Transverse colon (tissue), 4 donors: ENCODE data around the gene ZC3H7A.

ENCODE experiments used
- POLR2AphosphoS5 ChIP-seq, 3 donors: sonication (generic); formaldehyde crosslinking; IDR thresholded peaks; one replicate each; pipeline ENCODE4 v1.6.1; 2016; ENCODE audit warnings: antibody characterized with exemption in 3 of 3
- TF ChIP-seq, protein P1 (sequence below), 5 experiments: fragments of 200-600 bp in 3 of 5; fragments of 450-650 bp in 2 of 5; sonication (generic) in 3 of 5; IDR thresholded peaks; 1 replicate in 2 of 5; 2 replicates in 3 of 5; pipeline ENCODE4 v1.5.1; 2016 to 2017; ENCODE audit warnings: antibody characterized with exemption in 5 of 5, inconsistent platforms in 3 of 5, mild to moderate bottlenecking in 2 of 5, moderate library complexity in 1 of 5

DNA sequence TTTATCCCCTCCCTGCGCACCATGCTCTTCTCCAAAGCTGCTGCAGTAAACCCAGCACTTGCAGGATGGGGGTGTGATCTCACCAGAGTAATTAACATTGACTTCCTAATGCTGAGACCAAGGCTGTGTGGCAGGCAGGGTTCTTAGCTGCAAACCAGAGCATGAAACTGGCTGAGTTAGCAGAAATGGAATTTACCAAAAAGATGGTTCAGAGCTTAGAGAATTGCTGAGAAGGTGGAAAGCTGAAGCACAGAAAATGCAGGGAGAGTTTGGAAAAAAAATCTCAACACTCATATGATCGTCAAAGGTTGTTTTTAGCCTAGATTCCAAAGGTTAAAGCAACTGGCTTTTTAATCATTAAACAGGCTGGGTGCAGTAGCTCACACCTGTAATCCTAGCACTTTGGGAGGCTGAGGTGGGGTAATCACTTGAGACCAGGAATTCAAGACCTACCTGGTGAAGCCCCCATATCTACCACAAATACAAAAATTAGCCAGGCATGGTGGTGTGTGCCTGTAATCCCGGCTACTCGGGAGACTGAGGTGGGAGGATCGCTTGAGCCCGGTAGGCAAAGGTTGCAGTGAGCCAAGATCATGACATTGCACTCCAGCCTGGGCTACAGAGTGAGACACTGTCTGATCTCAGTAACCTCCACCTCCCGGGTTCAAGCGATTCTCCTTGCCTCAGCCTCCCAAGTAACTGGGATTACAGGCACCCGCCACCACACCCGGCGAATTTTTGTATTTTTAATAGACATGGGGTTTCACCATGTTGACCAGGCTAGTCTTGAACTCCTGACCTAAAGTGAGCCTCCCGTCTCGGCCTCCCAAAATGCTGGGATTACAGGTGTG lies 48.4 kb downstream of the ZC3H7A start:
- TF ChIP-seq, protein P1, sequence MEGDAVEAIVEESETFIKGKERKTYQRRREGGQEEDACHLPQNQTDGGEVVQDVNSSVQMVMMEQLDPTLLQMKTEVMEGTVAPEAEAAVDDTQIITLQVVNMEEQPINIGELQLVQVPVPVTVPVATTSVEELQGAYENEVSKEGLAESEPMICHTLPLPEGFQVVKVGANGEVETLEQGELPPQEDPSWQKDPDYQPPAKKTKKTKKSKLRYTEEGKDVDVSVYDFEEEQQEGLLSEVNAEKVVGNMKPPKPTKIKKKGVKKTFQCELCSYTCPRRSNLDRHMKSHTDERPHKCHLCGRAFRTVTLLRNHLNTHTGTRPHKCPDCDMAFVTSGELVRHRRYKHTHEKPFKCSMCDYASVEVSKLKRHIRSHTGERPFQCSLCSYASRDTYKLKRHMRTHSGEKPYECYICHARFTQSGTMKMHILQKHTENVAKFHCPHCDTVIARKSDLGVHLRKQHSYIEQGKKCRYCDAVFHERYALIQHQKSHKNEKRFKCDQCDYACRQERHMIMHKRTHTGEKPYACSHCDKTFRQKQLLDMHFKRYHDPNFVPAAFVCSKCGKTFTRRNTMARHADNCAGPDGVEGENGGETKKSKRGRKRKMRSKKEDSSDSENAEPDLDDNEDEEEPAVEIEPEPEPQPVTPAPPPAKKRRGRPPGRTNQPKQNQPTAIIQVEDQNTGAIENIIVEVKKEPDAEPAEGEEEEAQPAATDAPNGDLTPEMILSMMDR (IDR thresholded peaks at IDR 0.05), result no peak
- TF ChIP-seq POLR2AphosphoS5 (IDR thresholded peaks at IDR 0.05), result peak in 1 of 3 donors; percentile 56
